ENCODE data around the gene RNPS1.

The RNPS1 gene

GRCh38 chr16:2253293-2253692 is 14.6 kb downstream of the RNPS1 start:
- DNase-seq, result peak; percentile 27

- no peak for DNase-seq
Observed at GRCh38 chr16:2252806-2253148, 15.1 kb downstream of the RNPS1 start.

- peak; percentile 96 for DNase-seq
Observed at GRCh38 chr16:2251296-2252111, 16.4 kb downstream of the RNPS1 start, which contains the start of gene ECI1. Gene ECI1, minus strand, starts transcription at chr16:2251587. Its CDS starts 21 bp downstream, at chr16:2251566.

GRCh38 chr16:2250652-2251295 is 17.2 kb downstream of the RNPS1 start:
- DNase-seq, result peak; percentile 29

- DNase-seq, result peak; percentile 31
Observed at GRCh38 chr16:2246301-2246885, 21.5 kb downstream of the RNPS1 start.

GRCh38 chr16:2244926-2245795 is 22.8 kb downstream of the RNPS1 start:
- DNase-seq, result no peak

- peak; percentile 36 for DNase-seq
Observed at GRCh38 chr16:2244301-2244700, 23.6 kb downstream of the RNPS1 start.

GRCh38 chr16:2243781-2244180 is 24.1 kb downstream of the RNPS1 start:
- peak; percentile 29 for DNase-seq

GRCh38 chr16:2243031-2243528 is 24.8 kb downstream of the RNPS1 start:
- DNase-seq, result no peak

- no peak for DNase-seq
Observed at GRCh38 chr16:2242598-2242997, 25.3 kb downstream of the RNPS1 start.

GRCh38 chr16:2240331-2240730 is 27.6 kb downstream of the RNPS1 start:
- peak; percentile 16 for DNase-seq

- no peak for DNase-seq
Observed at GRCh38 chr16:2238838-2239675, 28.9 kb downstream of the RNPS1 start.

GRCh38 chr16:2238150-2238837 is 29.6 kb downstream of the RNPS1 start:
- no peak for DNase-seq

- DNase-seq, result no peak
Observed at GRCh38 chr16:2237493-2238149, 30.3 kb downstream of the RNPS1 start.

- no peak for DNase-seq
Observed at GRCh38 chr16:2237102-2237482, 30.8 kb downstream of the RNPS1 start.

GRCh38 chr16:2236337-2237101 is 31.4 kb downstream of the RNPS1 start, which contains the start of gene DNASE1L2:
Gene DNASE1L2, plus strand, starts transcription at chr16:2236444. Its CDS starts 373 bp downstream, at chr16:2236817.
- peak; percentile 63 for DNase-seq

GRCh38 chr16:2235695-2236336 is 32.1 kb downstream of the RNPS1 start:
- DNase-seq, result no peak

GRCh38 chr16:2235234-2235651 is 32.7 kb downstream of the RNPS1 start:
- DNase-seq, result no peak

- DNase-seq, result no peak
Observed at GRCh38 chr16:2234813-2235170, 33.1 kb downstream of the RNPS1 start.
